Stimulated activated CD4-positive, alpha-beta T cell treated with anti-CD3 and anti-CD28 coated beads, Interleukin-4, amount 100 ng/mL, for 4 hours (primary cell): ENCODE measurements around the gene USPL1.
"Not testable (repeated sequence)": the region's sequence is repeated elsewhere in the genome, so short reads cannot be mapped to it uniquely, and the experiment has no call there.

Experiments
- DNase-seq, 2 experiments: peaks; one replicate each; pipeline ENCODE4 v3.0.0-alpha.2; 2020

Gene USPL1

DNA sequence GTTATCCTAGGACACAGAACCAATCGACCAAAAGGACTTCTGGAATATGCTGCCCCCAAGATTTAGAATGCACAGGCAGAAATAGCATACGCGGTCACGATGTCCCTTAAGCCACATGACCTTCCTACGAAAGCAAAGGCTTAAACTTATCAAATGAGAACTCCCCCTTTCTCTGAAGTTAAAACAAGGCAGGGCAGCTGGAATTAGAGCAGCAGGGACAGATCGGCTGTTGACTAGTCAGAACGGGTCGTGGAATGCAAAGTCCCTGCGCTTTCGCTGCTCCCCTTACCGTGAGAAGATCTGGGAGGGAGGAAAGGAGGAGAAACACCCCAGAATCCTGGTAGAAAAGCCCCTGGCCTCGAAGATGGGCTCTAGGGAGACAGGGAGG lies 799 bp upstream of the USPL1 start:
- peak in 1 of 2 experiments; percentile 31 for DNase-seq

DNA sequence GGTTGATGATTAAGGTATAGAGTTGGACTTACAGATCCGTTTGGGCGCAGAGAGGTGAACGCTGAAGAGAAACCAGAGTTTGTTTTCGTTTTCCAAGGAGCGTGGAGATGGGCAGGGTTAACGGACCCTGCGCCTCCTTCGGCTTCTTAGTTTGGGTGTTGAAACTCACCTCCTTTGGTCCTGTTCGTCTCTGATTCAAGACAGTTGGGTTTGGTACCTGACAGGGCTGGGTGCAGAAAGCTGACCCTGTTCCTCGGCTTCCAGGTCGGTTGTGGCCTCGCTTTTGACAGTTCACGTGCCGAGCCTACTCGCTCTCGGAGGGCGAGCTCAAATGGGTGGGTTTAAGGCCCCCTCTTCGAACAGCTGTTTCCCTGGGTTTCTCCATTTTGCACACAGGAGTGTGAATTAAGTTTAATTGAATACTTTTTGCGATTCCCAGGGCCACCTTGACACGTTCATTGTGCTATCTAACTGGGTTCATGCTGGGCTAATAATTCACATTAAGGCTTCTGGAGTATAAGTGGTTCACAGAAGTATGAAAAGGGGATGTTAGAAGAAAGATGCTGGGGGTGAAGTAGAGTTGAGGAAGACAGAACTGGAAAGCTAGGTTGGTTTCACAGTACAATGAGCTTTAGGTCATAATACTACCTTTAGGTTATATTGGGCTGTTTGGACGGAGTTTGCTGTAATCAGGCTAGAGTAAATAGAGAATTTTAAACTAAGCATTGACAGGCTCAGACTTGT lies 638 bp downstream of the USPL1 start:
- DNase-seq: peak in 1 of 2 experiments; percentile 9

DNA sequence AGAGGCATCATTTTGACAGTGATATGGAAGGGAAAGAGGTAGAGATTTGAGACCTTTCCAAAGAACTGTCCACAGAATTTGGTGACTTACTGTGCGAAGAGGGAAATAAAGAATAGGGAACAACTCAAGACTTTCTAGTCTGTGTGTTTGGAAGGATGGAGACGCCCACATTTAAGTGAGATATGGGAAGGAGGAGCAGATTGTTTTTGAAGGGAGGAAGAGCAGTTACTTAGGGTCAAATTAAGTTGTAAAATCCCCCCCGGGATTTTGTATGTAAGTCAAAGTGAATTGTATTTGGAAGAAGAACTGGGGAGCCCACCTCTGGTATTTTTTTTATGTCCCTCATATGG lies 1.2 kb downstream of the USPL1 start:
- no peak for DNase-seq

DNA sequence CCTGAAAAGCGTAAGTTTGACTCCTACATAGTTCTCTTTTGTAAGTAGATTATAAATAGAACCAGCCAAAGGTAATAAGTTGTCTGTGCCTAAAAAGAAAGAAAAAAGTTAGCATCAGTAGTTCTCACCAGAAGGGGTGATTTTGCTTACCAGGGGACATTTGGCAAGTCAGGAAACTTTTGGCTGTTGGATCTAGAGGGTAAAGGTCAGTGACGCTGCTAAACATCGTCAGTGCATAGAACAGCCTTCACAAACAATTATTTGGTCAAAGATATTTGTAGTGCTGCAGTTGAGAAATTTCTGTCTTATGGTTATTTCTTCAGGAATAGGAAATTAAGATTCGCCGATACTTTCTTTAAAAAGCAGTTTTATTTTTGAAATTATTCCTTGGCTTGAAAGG lies 2.0 kb downstream of the USPL1 start:
- DNase-seq: no peak

DNA sequence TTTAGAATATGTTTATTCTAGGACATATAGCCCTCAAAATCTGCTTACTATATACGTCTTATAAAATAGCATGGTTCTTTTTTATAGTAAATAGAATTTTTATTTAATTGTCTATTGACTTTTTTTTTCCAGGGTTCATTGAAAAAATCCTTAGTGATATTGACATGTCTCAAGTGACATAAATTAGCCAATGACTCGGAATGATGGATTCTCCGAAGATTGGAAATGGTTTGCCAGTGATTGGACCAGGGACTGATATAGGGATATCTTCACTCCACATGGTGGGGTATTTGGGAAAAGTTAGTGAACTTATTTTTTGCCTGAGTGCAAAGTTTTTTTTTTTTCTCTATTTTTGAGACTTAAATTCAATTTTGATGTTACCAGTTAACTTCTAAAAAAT lies 3.2 kb downstream of the USPL1 start:
- DNase-seq: no peak

DNA sequence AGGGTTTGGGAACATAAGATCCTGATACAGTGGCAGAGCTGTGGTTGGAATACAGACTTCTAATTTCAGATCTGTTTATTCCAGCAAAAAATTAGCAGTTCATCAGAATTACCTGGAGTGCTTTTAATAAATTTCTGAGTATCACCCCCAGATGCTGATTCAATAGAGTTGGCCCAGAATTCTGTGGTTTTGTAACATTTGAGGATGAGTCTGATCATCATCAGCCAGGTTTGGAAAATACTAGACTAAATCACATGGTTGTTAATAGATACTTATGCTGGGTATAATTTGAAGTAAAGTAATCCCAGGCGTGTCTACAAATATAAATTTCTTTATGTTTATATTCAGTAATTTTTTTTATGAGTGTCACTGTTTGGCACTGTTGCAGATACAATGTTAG lies 4.8 kb downstream of the USPL1 start:
- DNase-seq: no peak

DNA sequence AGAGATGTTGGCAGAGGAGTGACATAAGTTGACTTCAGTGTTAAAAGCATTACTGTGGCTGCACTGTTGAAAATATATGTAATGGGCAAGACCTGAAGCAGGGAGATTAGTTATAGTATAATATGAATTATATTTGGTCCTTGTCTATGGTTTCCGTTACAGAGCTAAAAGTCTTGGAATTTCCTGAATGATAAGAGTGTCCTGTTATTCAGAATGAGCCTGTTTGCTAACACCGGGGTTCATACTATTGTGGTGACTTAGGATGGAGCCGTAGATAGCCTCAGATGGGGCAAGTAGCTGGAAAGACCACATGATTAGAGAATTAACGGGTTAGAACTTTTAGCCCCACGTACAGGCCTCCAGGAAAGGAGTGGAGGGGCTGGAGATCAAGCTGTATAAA lies 5.7 kb downstream of the USPL1 start:
- no peak for DNase-seq

DNA sequence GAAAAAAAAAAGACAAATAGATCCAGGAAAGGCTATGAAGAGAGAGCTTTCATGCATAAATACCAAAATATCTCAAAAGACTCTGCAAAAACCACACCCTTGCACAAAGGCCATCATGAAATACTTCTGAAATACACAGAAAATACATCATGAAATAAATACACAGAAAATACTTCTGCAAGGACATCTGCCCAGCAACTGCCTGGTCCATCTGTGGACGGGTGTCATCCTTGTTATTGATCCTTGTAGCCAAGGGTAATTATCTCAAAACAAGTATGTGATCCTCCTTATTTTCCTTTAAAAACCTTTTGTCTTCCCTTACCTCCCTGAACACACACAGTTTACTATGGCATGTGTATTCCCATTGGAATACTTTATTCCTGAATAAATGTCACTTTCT lies 6.9 kb downstream of the USPL1 start:
- DNase-seq: no peak

DNA sequence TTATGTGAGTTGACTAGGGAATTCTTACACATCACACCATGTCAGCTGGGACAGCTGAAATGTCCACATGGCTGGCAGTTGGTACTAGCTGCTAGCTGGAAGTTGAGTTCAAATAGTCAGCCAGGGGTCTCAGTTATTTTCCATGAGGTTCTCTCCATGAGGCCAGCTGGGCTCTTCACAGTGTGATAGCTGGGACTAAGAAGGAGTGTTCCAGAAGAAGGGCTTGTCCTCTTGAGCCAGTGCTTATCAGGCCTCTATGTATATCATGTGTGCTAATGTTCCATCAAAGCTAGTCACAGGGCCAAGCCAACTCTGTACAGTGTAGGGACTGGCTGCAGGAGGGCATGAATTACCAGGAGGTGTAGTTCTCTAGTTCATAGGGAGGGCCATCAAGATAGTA lies 11.8 kb downstream of the USPL1 start:
- no peak for DNase-seq

DNA sequence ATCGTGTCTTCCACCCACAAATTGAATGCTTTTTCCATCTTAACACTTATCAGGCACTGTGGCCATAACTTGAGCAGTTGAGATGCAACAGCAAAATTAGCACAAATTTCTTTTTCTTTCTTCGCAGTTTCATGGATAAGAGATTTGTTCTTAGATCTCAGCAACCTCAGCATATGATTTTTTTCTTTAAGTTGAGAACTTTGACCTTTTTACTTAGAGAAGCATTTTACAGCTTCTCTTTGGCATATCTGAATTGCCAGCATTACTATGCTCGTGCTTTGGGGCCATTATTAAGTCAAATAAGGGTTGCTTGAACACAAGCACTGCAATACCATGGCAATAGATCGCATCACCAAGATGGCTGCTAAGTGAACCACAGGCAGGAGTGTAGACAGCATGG lies 16.1 kb downstream of the USPL1 start:
- DNase-seq: no peak

DNA sequence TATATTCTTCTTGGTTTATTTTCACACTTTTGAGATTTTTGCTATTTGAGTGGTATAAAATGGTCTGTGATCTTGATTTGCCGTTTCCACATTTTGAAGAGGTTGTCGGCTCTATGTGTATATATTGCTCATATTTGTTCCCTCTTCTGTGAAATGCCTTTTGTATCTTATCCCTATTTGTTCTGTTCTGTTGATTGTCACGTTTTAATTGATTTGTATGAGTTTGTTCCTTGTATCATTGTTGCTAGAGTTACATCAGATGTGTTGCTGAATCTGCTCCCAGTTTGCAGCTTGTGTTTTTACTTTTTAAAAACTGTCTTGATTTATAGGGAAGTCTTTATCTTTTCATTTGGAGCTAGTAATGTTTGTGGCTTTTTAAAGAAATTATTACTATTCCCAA lies 17.1 kb downstream of the USPL1 start:
- DNase-seq: no peak

DNA sequence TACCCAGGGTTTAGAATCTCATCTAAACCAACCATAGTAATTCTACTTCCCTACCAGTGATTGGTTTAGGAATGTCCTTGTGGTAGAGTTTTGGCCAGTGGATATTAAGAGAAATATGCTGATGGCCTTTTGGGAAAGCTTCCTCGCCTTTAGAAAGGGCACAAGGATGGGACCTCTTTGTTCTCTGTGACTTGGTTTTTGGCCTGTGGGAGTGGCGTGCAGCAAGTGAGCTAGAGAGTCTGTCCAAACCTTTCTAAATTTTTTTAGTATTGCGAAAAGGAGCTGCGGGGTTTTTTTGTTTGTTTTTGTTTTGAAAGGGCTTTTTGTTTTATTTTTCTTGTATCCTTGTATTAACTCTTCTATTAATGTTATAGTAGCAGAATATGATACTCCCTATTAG lies 20.6 kb downstream of the USPL1 start:
- DNase-seq: no peak

DNA sequence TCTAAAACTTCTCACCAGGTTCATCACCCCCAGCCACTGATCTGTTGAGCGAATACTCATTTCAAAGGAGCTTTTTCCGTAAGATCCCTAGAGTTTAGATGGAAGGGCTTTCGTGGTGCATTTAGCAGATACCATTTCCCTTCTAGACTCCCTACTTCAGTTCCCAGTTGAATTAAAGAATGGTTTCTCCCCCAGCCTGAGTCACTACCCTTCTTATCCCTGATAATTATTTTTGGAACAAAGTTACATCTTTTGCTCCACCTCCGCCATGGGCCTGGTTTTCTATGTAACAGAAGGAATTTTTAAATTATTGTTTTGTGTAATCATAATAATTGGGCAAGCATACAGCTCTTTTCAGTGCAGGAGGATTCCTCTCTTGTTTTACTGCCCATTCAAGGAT lies 22.0 kb downstream of the USPL1 start:
- no peak for DNase-seq

DNA sequence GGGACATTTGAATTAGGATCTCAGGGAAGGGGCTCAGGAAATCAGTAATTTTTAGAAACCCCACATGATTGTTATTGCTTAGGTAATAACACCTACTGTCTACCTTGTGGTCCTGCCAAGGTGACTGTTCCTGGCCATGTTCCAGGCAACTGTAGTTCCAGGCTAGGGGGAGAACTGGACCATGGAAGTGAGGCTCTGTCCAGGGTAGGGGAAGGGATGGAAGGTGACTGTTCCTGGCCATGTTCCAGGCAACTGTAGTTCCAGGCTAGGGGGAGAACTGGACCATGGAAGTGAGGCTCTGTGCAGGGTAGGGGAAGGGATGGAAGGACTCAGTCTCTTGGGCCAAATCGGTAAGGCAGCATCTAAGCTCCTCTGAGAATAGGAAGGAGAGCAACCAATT lies 23.5 kb downstream of the USPL1 start:
- DNase-seq: not testable (repeated sequence)

DNA sequence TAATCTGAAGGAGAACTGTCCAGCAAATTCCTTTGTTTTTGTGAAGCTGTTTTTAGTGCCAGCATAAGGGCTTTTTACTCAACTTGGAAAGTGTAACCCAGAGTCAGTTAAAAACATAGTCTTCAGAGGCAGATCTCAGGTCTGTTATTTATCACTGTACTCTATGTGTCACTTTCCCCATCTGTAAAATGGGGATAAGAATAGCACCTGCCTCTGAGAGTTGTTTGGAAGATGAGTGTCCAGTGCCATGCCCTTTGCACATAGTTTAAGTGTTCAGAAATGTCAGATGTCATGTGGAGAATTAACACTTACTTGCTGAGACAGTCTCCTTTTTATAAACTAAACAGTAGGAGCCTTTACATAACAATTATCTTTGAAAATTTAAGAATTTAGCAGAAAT lies 27.9 kb downstream of the USPL1 start:
- DNase-seq: no peak

DNA sequence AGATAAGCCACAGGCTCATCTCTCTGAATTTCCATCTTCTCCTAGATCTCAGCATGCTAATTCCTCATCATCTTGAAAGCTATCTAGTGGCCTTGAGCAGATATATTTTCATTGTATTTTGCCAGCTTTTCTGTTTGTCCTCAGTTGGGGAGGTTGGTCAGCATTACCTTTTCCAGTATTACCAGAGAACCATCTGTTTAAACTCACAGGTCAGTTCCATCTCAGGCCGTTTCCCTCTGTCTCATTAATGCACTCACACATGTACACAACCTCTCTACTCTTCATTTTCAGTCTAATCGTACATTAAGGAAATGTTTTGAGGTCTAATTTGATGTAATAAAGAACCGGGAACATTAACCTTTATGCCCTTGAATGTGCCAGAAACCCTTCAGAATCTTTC lies 29.7 kb downstream of the USPL1 start:
- DNase-seq: no peak

DNA sequence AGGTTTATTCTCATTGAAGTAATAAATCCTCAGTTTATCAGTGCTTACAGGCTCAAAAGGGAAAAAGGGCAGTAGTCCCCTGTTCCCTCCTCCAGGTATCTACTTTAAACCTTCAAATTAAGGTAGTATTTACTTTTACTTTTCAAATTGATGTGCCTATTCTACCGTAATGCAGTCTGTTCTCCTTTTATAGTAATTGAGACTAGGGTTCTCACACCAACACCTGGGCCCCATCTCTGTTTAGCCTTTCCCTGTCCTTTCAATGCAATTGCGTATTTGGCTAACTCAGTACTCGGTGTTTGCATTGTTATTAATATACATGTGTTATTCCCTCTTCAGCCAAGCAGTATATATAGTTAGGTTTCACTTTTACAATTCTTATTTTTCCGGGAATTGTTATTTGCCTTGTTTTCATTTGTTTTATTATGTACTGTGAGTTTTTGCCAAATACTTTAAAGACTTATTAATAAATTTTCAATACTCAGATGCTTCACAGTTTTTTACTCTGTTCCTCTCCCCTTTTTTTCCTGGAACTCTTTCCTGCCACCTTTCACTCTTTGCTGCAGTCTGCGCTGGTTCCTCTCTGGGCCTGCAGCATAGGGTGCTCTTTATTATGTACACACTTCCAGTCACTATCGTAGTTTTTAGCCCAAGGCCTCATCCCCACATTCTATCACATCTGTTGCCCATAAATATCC lies 30.3 kb downstream of the USPL1 start:
- no peak for DNase-seq

DNA sequence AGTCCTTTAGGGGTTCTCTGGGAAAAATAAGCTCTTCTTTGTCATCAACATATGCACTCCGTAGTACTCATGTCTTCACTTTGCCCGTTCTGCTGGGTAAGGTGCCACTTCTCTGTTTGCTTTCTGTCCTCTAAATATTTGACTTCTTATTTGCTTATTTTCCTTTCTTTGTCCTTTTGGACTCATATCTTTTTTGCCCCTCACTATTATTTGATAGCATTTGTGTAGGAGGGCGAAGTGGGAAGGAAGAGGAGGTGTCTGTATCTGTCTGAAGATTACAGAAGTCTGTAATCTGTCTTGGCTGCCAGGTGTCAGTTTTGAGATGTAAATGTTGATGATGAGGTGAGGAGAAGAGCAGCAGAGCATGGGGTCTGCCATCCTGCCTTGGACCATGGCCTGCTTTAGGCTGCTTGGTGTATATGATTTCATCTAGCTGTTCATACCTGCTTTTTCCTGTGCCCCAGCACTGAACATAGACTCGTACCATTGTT lies 30.8 kb downstream of the USPL1 start:
- no peak for DNase-seq

DNA sequence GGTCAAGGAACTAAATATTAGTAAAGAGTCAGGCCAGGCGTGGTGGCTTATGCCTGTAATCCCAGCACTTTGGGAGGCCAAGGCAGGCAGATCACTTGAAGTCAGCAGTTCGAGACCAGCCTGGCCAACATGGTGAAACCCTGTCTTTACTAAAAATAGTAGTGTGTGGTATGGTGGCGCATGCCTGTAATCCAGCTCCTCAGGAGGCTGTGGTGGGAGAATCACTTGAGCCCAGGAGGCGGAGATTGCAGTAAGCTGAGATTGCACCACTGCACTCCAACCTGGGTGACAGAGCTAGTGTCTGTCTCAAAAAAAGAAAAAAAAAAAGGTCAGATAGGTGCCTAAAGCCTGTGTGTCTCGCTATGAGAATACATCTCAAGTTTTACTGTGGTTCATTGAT lies 33.9 kb downstream of the USPL1 start:
- not testable (repeated sequence) for DNase-seq

DNA sequence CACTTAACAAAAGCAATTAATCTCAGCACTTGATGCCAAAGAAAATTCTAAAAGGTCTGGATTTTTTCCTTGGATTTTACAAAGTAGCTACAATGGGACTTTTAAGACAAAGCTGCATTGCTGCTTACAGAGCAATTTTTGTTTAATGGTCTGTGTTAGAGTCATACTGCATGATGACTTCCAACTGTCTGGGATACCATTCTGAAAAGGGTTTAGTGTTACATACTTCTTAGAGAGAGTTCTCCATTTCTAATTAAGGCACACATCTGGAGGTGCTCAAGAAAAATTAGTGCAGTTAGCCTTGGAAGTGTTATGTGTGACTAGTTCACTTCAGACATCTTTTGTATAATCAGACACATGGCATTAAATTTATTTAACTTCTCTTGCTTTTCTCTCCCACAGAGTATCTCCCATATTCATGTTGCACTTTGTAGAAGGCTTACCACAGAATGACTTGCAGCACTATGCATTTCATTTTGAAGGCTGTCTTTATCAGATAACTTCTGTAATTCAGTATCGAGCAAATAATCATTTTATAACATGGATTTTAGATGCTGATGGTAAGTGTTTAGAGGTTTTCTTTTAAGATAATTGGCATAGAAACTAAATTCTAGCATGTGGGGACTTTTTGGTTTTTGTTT lies 35.1 kb downstream of the USPL1 start:
- DNase-seq: no peak

DNA sequence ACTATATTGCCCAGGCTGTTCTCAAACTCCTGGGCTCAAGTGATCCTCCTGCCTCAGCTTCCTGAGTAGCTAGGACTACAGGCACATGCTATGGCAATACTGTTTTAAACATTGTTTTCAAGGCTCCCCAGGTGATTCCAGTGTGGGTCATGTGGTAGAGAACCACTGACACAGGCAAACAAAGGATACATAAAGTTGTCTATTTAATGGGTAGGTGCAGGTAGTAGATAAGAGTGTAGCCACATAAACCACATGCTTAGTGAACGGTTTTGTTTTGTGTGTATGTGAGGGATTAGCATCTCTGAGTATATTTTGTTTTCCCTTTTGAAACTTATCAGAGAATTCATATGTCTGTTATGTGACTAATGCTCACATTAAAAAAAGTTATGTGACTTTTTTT lies 36.7 kb downstream of the USPL1 start:
- no peak for DNase-seq

DNA sequence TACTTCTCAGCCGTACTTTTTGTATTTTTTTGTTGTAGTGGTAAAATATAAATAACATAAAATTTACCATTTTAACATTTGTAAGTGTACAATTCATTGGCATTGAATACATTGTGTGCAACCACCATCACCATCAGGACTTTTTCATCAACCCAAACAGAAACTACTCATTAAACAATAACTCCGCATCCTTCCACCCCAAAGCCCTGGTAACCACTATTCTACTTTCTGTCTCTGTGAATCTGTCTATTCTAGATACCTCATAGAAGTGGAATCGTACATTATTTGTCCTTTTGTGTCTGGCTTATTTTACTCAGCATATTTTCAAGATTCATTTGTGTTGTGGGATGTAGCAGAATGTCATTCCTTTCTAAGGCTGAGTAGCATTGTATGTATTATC lies 38.5 kb downstream of the USPL1 start:
- DNase-seq: no peak

DNA sequence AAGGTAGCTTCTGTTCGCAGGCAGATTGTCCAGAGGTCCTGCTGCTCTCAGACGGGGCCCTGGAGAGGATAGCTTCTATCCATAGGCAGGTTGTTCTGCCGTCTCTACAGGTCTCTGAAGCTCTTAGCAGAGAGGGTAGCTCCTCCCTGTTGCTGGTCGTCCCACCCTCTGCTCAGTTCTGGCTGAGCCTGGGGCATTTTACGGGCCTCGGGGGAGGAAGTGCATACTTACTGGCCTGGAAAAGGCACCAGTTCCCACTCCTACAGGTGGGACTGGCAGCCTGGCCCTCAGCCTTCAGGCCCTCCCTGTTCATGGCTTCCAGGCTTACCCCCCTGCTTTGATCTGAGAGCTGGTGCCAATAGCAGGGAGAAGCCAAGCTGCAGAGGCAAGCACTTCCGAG lies 42.3 kb downstream of the USPL1 start:
- DNase-seq: no peak

DNA sequence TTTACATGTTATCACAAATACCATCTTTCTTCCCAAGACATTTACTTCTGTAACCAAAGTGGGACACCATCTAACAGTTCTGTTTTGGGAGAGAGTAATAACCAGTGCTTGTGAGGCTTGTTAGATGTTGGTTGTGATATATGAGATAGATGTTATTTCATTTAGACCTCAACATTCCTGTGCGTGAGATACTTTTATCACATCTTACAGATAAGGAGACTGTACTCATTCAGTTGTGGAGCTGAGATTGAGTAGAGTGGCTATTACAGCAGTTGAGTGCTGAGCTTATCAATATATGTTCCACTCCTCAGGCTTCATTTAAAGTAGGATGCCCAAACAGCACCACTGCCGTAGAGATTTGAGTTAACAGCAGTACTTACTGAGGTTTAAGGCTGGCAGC lies 43.1 kb downstream of the USPL1 start:
- DNase-seq: no peak
